NB4 (cell line): ENCODE data around the gene MANEAL.

Experiments
- POLR2A ChIP-seq: IDR thresholded peaks from 2 replicates; pipeline ENCODE4 v1.6.1; 2011; ENCODE audit warnings: mild to moderate bottlenecking; ENCODE audit not compliant: insufficient read length; ENCODE audit errors: extremely low read depth
- TF ChIP-seq, protein P1 (sequence below): IDR thresholded peaks from one replicate; pipeline ENCODE4 v1.5.1; 2012; ENCODE audit warnings: low read depth, low read length

DNA sequence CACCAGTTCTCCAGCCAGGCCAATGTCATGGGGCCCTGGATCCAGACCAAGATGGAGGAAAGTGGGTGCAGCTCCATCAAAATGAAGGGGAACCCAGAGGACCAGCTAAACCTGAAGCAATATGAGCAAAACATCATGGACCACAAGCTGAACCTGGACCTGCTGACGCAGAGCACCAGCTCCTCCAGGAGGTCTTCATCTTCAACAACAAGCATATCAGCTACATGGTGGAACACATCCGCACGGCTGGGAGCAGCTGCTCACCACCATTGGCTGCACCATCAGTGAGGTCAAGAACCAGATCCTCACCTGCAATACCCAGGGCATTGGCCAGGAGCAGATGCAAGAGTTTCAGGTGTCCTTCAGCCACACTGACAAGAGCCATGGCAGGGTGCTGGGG lies 15.0 kb upstream of the MANEAL start:
- TF ChIP-seq, protein P1, sequence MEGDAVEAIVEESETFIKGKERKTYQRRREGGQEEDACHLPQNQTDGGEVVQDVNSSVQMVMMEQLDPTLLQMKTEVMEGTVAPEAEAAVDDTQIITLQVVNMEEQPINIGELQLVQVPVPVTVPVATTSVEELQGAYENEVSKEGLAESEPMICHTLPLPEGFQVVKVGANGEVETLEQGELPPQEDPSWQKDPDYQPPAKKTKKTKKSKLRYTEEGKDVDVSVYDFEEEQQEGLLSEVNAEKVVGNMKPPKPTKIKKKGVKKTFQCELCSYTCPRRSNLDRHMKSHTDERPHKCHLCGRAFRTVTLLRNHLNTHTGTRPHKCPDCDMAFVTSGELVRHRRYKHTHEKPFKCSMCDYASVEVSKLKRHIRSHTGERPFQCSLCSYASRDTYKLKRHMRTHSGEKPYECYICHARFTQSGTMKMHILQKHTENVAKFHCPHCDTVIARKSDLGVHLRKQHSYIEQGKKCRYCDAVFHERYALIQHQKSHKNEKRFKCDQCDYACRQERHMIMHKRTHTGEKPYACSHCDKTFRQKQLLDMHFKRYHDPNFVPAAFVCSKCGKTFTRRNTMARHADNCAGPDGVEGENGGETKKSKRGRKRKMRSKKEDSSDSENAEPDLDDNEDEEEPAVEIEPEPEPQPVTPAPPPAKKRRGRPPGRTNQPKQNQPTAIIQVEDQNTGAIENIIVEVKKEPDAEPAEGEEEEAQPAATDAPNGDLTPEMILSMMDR = no peak
- TF ChIP-seq POLR2A = no peak
